NCI-H187 treated with DMSO at 0.1 percent for 48 hours (cell line): ENCODE data around the gene C1QTNF8.

Source experiments
- DNase-seq: peaks from one replicate; lab custom pipeline; 2025; lab: John Stamatoyannopoulos, UW

The C1QTNF8 gene

GRCh38 chr16:1045310-1045992 lies 50.6 kb downstream of the C1QTNF8 start:
- DNase-seq, result no peak

GRCh38 chr16:1044460-1045309 lies 51.4 kb downstream of the C1QTNF8 start:
- no peak for DNase-seq

- DNase-seq, result no peak
Measured at GRCh38 chr16:1043881-1044451, 52.1 kb downstream of the C1QTNF8 start.

DNA sequence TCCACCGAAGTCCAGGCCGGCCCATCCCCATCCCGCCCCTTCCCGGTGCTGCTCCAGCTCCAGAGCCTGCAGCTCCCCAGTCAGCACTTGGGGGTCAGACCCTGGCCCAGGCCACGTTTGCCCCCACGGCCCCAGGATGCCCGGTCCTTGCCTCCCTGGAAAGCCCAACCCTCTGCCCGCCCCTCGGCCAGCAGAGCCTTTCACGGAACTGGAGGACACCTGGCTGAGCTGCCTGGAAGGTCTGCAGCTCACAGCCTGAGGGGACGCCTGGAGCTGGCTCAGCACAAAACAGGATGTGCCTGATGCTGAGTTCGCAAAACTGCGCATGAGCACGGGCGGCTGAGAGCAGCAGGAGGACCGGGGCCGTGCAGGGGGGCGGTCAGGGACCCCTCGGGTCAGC lies 53.2 kb downstream of the C1QTNF8 start:
- no peak for DNase-seq

- no peak for DNase-seq
Measured at GRCh38 chr16:1042049-1042744, 53.8 kb downstream of the C1QTNF8 start.

GRCh38 chr16:1040346-1040745 lies 55.7 kb downstream of the C1QTNF8 start:
- DNase-seq, result no peak

- DNase-seq, result no peak
Measured at GRCh38 chr16:1039762-1040161, 56.3 kb downstream of the C1QTNF8 start.

GRCh38 chr16:1038932-1039331 lies 57.1 kb downstream of the C1QTNF8 start:
- DNase-seq, result no peak
